Inferior parietal cortex (tissue), 1 donor: ENCODE measurements around the gene MAML2.
A peak's percentile ranks its signal among the peaks of the same experiment; 100 is the strongest.

Source experiments
- DNase-seq: peaks from one replicate; pipeline ENCODE4 v3.0.0-alpha.2; 2016; ENCODE audit errors: extremely low spot score

The MAML2 gene

DNA sequence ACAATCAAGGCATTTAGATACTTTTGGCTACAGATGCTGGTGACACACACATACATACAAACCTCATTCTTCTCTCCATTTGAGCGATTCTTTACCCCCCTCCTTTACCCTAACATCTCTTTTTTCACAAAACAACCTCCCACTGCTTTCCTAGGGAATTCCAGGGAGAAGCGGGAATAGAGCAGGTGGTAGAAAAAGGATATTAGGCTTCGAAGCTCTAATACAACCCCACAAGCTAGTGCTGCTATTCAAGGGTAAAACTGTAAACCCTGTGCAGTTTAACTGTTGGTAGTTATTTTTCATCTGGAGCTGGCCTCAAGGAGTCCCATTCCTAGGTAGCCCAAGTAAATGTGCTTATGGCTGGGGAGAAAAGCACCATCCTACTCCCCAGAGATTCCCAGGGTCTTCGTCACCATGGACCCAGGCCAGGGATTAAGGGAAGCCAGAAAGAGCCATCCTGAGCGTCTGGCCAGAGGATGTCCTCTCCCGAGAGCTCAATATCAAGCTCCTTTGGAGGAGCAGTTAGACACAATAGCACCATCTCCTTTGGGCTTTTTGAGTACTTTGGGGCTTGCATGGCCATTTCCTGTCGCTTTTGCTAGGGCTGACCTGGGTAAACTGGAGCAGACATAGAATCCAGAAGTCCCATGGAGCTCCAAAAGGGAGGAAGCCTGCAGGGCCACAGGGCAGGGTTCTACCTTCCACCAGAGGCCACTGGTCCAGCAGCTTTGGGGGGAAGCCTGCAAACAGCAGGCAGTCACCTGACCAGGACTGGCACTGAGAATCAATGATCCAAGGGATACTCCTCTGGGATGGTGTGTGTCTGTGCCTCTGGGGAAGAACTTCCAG lies 3.1 kb downstream of the MAML2 start:
- no peak for DNase-seq

DNA sequence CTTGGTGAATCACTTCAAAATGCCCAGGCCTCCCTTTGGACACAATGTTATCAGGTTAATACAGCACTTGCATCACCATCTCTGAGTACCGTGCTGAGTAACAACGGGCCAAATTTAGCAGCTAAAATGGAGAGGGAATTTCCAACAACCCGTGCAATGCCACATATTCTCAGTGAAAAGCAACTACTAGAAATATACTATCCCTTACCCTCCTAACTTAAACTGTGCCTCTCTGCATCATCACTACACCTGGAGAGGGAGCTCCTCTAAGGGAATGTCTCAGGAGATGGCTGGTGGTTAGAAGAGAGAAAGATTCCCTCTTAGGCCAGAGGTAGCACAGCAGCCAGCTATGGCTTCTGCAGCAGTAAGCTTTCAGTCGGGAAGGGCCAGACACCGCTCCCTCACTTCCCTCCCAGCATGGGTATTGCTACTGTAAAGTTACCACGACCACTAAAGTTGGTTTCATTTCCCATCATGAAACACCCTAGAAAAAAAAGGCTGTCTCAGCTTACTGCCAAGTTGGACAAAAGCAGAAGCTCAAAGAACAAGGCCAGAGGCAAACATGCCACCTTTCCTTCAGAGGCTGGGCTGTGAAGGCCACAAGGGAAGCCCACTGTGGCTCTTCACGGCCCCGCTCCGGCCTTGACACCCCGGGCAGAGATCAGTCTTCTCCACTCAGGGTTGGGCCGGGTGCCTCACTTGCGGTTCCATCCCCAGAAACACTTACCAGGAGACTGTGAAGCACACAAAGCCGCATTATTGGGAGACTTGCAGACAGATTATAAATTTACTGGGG lies 3.9 kb downstream of the MAML2 start:
- peak; percentile 77 for DNase-seq

GRCh38 chr11:96337541-96338431 lies 5.2 kb downstream of the MAML2 start:
- DNase-seq: no peak

DNA sequence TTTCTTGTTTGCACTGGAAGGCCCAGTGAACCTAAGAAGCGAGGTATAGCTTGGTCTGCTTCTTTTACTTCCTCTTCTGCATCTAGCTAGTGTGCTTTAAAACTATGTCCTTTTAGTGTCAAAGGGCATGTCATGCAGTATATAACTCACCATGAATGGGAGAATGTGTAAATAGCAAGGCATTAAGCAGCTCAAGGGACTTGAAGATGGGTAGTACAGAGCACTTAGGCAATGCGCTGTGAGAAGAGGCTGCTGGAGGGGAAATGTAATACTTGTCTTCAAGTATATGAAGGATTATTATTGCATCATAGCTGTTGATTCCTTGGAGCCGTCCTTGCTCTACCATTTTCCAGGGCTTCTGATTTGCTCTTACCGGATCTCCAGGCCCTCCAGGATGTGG lies 7.6 kb downstream of the MAML2 start:
- no peak for DNase-seq

DNA sequence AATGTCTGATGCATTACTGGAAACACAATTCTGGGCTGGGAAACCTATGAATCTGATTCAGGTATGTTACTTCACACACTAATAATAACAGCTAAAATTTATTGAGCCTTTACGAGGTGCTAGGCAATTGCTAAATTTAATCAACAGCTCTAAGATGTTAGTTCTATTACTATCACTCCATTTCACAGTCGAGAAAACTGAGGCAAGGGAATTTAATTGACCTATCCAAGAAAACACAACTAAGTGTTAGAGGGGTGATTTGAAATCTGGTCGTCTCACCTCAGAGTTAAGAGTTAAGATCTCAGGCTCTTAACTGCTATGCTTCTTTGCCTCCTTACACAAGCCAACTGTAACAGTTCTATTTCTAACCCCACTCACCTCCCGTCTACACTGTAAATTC lies 8.8 kb downstream of the MAML2 start:
- DNase-seq: no peak

DNA sequence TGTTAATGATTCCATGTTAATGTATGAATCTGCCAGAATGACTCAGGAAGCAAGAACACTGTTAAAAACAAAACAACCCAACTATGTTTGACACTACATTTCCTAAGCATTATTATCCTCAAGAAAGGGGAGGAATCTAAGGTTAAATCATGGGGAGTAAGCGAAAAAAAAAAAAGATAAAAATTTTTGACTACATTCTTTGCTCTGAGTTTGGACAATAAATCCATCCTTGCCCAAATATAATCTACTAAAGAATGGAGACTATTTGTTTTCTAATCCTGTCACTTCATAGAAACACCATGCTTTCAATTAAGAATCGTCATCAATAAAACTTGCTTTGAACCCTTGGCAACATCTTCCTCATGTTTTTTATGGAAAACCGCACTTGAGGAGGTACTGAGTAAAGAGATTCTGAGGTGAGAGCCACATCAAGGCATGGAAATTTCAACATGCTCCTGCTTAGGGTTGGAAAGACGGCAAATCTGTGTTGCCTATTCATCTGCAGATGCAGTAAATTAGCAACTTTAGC lies 9.7 kb downstream of the MAML2 start:
- no peak for DNase-seq

DNA sequence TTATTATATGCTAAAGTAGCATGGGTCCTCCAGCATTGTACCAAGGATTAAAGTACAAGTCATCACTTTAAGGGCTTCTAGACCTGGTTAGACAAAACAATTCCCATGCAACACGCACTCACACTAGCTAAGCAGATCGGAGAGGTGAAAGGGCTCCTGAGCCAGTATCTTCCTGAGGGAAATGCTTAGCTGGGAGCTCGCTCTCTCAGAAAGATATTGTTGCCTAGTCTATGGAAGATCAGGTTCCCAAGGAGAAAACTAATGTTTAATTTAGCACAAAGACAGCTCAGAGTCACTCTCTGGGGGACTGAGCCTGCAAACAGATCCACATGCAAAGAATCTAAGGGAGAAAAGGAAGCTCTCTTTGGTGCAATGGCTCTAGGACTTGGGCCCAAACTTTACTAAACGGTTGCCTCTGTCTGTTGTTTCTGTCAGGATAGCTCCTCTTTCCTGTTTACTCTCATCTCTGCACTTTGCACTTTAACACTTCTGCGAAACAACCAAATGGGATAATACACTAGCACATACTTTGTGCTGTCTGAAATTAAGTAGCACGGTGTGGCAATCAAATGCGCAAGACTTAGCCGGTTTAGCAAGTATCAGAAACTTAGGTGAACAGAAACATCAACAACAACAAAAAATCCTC lies 10.7 kb downstream of the MAML2 start:
- DNase-seq: no peak

DNA sequence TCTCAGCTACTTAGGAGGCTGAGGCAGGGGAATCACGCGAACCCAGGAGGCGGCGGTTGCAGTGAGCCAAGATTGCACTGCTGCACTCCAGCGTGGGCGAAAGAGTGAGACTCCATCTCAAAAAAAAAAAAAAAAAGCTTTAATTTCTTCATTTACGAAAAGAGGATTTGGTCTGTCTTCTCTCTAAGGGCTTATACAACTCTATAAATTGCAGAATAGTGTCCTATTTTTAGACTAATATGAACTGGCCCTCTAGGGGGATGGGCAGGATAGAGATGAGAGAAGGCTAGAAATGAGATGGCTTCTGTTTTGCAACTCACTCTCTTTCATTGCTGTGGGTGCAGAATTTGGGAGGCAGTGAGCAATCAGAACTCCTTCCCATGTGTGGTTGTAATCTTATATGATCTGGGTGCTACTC lies 11.3 kb downstream of the MAML2 start:
- no peak for DNase-seq

DNA sequence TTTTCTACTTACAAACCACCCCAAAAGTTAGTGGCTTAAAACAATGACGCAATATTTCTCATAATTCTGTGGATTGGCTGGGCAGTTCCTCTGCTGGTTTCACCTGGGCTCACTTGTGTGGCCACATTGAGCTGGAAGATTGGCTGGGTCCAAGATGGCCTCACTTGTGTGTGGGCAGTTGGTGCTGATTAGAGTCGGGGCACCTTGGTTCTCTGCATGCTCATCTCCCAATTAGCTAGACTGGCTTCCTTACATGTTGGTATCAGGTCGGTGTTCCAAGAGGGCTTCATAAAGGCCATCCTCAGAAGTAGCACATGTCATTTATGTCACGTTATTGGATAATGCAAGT lies 12.5 kb downstream of the MAML2 start:
- no peak for DNase-seq

GRCh38 chr11:96329855-96330510 lies 13.0 kb downstream of the MAML2 start:
- no peak for DNase-seq

GRCh38 chr11:96329419-96329818 lies 13.6 kb downstream of the MAML2 start:
- no peak for DNase-seq

DNA sequence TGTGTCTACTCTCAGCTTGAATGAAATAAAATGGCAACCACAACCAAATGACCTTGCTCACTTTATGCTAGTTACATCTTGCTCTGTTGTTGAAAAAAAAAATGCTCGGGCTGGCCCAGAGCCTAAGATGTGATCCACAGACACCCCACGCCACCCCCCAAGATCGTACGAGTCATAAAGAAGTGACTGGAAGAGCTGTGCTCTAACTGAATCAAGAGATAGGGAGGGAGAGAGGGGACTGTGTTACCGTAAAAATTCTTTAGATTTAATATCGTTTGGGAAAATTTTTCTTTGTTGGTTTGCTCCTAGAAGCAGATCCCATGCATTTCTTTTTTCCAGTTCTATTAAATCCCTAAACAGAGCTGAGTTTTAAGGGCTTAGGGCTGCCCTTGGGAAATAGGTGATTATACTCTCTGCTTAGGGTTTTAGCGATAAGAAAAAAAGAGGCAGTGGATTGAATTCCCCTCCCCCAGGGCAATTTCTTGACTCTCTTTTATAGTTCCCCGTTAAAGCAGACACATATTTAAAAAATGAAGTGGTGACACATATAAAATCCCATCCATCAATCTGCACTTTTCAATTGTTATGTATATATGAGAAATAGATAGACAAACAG lies 14.5 kb downstream of the MAML2 start:
- no peak for DNase-seq

DNA sequence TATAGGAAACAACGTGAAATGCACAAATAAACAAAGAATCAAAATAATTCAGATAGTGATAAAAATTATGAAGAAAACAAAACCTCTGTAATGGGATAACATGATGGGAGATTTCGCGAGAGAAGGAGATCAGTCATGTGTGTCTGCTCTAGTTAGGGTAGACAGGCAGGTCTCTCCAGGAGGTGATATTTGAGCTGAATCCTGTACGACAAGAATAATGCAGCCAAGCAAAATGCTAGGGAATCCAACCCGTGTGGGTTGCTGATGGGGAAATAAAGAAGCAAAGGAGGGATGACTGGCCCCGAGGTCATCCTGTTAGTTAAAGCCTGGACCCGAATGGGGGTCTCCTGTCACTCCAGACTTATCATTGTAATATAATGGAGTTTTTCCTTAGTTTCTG lies 16.0 kb downstream of the MAML2 start:
- no peak for DNase-seq

DNA sequence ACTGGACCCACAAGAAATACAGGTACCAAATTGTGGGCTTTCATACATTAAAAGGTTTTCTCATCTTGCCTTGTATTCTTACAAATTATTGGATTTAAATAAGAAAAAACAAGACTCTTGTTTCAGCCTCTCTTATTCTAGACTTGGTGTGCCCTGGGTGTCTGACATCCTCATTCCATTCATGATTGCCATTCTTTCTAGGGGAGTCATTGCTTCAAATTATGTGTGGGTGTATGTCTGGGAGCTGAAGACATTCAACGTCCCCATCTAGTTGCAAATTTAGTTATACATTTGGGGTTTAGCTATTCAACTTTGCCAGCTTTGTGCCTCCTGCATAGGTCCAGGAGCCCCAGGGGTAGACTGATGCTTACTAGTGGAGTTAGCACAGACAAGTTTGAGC lies 18.1 kb downstream of the MAML2 start:
- no peak for DNase-seq

DNA sequence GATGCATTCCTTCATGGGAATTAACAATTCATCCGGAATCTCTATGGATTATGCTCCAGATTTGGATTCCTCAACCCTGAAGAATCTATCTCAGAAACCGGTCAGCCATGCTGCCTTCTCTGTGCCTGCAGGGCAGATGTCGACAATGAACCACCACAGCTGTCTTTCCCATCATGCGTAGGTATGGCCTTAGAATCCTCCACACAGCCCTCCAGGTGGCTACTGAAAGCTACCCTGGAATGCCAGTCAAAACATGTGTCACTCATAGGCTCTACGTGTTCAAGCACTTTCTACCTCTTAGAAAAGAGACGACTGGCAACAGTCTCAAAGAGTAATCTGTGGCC lies 19.4 kb downstream of the MAML2 start:
- no peak for DNase-seq

DNA sequence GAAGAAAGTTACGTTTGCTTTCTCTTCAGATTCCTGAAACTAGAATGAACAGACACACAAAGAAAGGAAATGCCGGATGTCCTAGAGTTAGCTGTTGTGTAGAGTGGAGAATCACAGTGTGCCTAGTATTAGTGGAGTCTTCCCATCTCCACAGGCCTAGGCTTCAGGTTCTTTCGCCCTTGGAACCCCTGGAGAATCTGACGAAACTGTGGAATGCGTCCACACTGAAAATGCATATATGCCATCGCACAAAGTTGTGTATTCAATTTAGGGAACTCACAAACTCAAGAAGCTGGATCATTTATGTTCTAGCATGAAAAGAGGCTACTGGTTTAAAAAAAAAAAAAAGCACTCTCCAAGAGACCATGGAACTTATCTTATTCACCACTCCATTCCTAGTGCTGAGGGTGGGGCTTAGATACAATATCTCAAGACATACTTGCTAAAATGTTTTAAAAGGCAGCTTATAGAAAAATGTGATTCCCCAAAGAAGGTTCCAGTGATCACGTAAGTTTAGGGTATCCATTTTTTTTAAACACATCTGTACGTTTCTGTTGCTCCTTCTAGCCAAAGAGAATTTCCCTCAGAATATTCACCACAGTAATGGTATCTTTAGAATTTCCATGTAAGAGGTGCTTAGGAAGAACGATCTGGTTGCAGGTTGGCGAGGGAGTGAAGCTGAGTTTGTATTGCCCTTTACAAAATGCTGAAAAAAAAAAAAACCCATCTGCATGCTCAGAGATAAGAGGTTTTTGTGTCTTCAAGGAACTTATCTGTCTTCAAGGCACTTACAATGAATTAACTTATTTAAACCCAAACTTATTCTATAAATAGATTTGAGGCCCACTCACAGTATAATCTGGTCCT lies 20.0 kb downstream of the MAML2 start:
- DNase-seq: no peak

- DNase-seq: no peak
These were observed 21.9 kb downstream of the MAML2 start for GRCh38 chr11:96321091-96321490.

GRCh38 chr11:96319898-96320656 lies 22.9 kb downstream of the MAML2 start:
- no peak for DNase-seq

- no peak for DNase-seq
These were observed 24.1 kb downstream of the MAML2 start for GRCh38 chr11:96318850-96319249.
